ENCODE measurements around the gene RASA2. TPM values are rescaled to one million over a fixed set of nuclear protein-coding genes. Genes with fewer than 3 reads are reported as not detected.

Gene RASA2
- total and polyA plus RNA-seq, 10 donors, result 9.4 to 90.6 (median 45.3) TPM

- Histone ChIP-seq H3K4me1 (peaks cover 23 to 94% (median 48%) of the 10 kb centered on the region in 6 donors), H3K4me3 (no peak overlapping the region), H3K36me3 (peaks cover 0 to 66% (median 21%) of the 10 kb centered on the region in 6 donors), H3K27me3 (replicated peaks in 1 of 7) (no peaks in the 10 kb centered on the region), H3K9me3 (no peaks in the 10 kb centered on the region), H3K27ac (peak overlapping the region in 1 of 8 donors; percentile 2)
- 82 to 96% (median 92%) methylated on average over 1 of the region's 1 CpG for WGBS, 5 donors
- intact Hi-C loops (cut with DNase I; ENCODE audit: low total_unique reads), result no loop called here
- no peak for DNase-seq
- TF ChIP-seq POLR2A (IDR thresholded peaks at IDR 0.05) (no peak), CTCF (IDR thresholded peaks at IDR 0.05 in 8 of 11, conservative IDR thresholded peaks at IDR 0.05 in 3 of 11) (no peak), POLR2AphosphoS5 (IDR thresholded peaks at IDR 0.05) (no peak)
These were observed 69.2 kb downstream of the RASA2 start for GRCh38 chr3:141556034-141556433.

- TF ChIP-seq POLR2A (IDR thresholded peaks at IDR 0.05), result no peak
- no peak for TF ChIP-seq POLR2AphosphoS5 (IDR thresholded peaks at IDR 0.05)
- no peak for TF ChIP-seq CTCF (IDR thresholded peaks at IDR 0.05 in 8 of 11, conservative IDR thresholded peaks at IDR 0.05 in 3 of 11)
- intact Hi-C loops (cut with DNase I; ENCODE audit: low total_unique reads), result no loop called here
- DNase-seq, result no peak
- Histone ChIP-seq H3K27me3 (replicated peaks in 1 of 7) (no peaks in the 10 kb centered on the region), H3K27ac (peak overlapping the region in 7 of 8 donors; percentile 15 to 53 (median 24)), H3K9me3 (no peaks in the 10 kb centered on the region), H3K4me3 (no peak overlapping the region), H3K36me3 (peaks cover 0 to 76% (median 24%) of the 10 kb centered on the region in 6 donors), H3K4me1 (peaks cover 9 to 80% (median 27%) of the 10 kb centered on the region in 6 donors)
- 18 to 43% (median 25%) methylated on average over 4 of the region's 4 CpGs for WGBS, 5 donors
These were observed 71.3 kb downstream of the RASA2 start for GRCh38 chr3:141557961-141558706.

GRCh38 chr3:141561426-141562034 lies 74.7 kb downstream of the RASA2 start:
- Histone ChIP-seq H3K9me3 (no peaks in the 10 kb centered on the region), H3K4me3 (no peak overlapping the region), H3K36me3 (peaks cover 0 to 84% (median 23%) of the 10 kb centered on the region in 6 donors), H3K4me1 (peaks cover 5 to 60% (median 16%) of the 10 kb centered on the region in 6 donors), H3K27me3 (replicated peaks in 1 of 7) (no peaks in the 10 kb centered on the region), H3K27ac (peak overlapping the region in 2 of 8 donors; percentile 34 to 40)
- 83 to 93% (median 90%) methylated on average over 2 of the region's 2 CpGs for WGBS, 5 donors
- no peak for DNase-seq
- intact Hi-C loops (cut with DNase I; ENCODE audit: low total_unique reads), result loop anchor here (1.0 to 10.0 kb wide), 3 partner anchors 89 to 257 kb away; no protein-coding TSS in a partner anchor
- TF ChIP-seq POLR2A (IDR thresholded peaks at IDR 0.05) (no peak), POLR2AphosphoS5 (IDR thresholded peaks at IDR 0.05) (no peak), CTCF (IDR thresholded peaks at IDR 0.05 in 8 of 11, conservative IDR thresholded peaks at IDR 0.05 in 3 of 11) (peak; percentile 55 to 96 (median 81))

- WGBS, 5 donors, result 95 to 99% (median 96%) methylated on average over 1 of the region's 1 CpG
- Histone ChIP-seq H3K36me3 (peaks cover 0 to 77% (median 16%) of the 10 kb centered on the region in 6 donors), H3K4me3 (no peak overlapping the region), H3K9me3 (no peaks in the 10 kb centered on the region), H3K27ac (no peak overlapping the region), H3K27me3 (replicated peaks in 1 of 7) (no peaks in the 10 kb centered on the region), H3K4me1 (peaks cover 0 to 38% (median 0%) of the 10 kb centered on the region in 6 donors)
- intact Hi-C loops (cut with DNase I; ENCODE audit: low total_unique reads), result loop anchor here (5.0 to 10.0 kb wide), 2 partner anchors 92 to 259 kb away; no protein-coding TSS in a partner anchor
- TF ChIP-seq POLR2AphosphoS5 (IDR thresholded peaks at IDR 0.05), result no peak
- no peak for TF ChIP-seq POLR2A (IDR thresholded peaks at IDR 0.05)
- no peak for TF ChIP-seq CTCF (IDR thresholded peaks at IDR 0.05 in 8 of 11, conservative IDR thresholded peaks at IDR 0.05 in 3 of 11)
- DNase-seq, result no peak
These were observed 77.4 kb downstream of the RASA2 start for GRCh38 chr3:141564241-141564640.
